HFFc6 (cell line): ENCODE results near the gene TYSND1. TPM values are rescaled to one million over a fixed set of nuclear protein-coding genes. Genes with fewer than 3 reads are reported as not detected.

Experiments
- DNase-seq: peaks from one replicate; pipeline ENCODE4 v3.0.0-alpha.2; 2018
- H3K27ac Mint-ChIP-seq: 2 replicates; pipeline ENCODE4 v1.8.0; 2020; ENCODE audit warnings: mild to moderate bottlenecking, mixed read lengths
- H3K27me3 Mint-ChIP-seq: 2 replicates; pipeline ENCODE4 v1.8.0; 2021; ENCODE audit warnings: mild to moderate bottlenecking, moderate library complexity, mixed read lengths; ENCODE audit not compliant: insufficient read depth
- H3K36me3 Mint-ChIP-seq: 2 replicates; pipeline ENCODE4 v1.8.0; 2021; ENCODE audit warnings: low read depth, mixed read lengths
- H3K4me1 Mint-ChIP-seq: 2 replicates; pipeline ENCODE4 v1.8.0; 2020; ENCODE audit warnings: low read depth, mixed read lengths
- H3K4me3 Mint-ChIP-seq: 2 replicates; pipeline ENCODE4 v1.8.0; 2020; ENCODE audit warnings: mild to moderate bottlenecking, moderate library complexity, mixed read lengths
- H3K9me3 Mint-ChIP-seq: 2 replicates; pipeline ENCODE4 v1.8.0; 2020; ENCODE audit warnings: mild to moderate bottlenecking, mixed read lengths
- total RNA-seq, 6 experiments: library from RNA; stranded (reverse); fragmentation: NEBNext Ultra II Directional; extraction: Animal tissue kit (Norgen Biotek cat#: 25700); gene quantifications; 2 replicates in 1 of 6; 3 replicates in 5 of 6; pipeline ENCODE4 v1.2.3, GENCODE V29; 2021
- TF ChIP-seq, protein P1 (sequence below): fragments of 200-600 bp; sonication (generic); IDR thresholded peaks from 2 replicates; pipeline ENCODE4 v1.5.0; 2021; ENCODE audit warnings: antibody characterized with exemption, mild to moderate bottlenecking

The TYSND1 gene
- total RNA-seq, 6 experiments from 2014 or later, result 4.6 to 5.7 (median 4.9) TPM

DNA sequence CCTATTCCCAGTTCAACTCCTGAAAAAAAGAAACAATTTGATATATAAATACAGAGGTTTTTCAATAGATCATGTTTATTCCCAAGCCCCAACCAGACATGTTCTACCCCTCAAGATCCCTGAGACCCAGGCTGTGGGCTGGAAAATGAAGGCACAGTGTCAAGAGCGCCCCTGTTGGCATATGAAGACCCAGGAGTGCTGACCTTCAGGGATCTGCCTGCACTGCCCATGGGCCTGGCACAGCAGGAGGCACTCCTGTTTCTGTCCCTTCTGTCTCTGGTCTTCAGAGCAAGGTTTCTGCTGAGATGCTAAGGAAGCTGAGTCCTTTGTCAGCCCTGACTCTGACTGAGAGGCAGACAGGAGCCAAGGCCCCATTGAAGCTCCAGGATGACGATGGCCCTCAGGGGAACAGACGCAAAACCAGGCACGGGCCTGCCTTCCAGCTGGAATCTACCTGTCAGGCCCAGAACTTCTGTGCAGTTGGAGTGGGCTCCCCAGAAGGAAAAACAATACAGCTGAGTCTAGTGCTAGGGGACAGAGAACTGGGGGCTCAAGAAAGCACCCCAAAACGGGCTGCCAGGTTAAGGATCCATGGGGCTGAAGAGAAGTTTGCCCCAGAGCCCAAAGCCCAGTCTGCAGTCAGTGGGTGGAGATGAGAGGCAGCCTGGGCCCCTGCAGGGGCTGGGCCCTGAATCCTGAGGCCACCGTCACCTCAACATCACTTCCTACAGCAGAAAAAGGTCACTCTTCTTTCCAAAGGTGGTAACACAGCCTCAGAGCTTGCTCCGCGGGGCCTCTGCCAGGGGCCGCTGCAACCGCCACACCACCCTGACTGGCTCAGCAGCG, 7.1 kb downstream of the TYSND1 start:
- no peak overlapping the region for H3K27ac Mint-ChIP-seq
- H3K36me3 Mint-ChIP-seq, result peaks cover 13% of the 10 kb centered on the region
- H3K4me1 Mint-ChIP-seq, result peaks cover 3% of the 10 kb centered on the region
- H3K4me3 Mint-ChIP-seq, result no peak overlapping the region
- H3K27me3 Mint-ChIP-seq, result no peaks in the 10 kb centered on the region; the same call in 1 of the 2 replicates
- no peaks in the 10 kb centered on the region for H3K9me3 Mint-ChIP-seq
- DNase-seq, result no peak
- TF ChIP-seq, protein P1, sequence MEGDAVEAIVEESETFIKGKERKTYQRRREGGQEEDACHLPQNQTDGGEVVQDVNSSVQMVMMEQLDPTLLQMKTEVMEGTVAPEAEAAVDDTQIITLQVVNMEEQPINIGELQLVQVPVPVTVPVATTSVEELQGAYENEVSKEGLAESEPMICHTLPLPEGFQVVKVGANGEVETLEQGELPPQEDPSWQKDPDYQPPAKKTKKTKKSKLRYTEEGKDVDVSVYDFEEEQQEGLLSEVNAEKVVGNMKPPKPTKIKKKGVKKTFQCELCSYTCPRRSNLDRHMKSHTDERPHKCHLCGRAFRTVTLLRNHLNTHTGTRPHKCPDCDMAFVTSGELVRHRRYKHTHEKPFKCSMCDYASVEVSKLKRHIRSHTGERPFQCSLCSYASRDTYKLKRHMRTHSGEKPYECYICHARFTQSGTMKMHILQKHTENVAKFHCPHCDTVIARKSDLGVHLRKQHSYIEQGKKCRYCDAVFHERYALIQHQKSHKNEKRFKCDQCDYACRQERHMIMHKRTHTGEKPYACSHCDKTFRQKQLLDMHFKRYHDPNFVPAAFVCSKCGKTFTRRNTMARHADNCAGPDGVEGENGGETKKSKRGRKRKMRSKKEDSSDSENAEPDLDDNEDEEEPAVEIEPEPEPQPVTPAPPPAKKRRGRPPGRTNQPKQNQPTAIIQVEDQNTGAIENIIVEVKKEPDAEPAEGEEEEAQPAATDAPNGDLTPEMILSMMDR, result no peak

DNA sequence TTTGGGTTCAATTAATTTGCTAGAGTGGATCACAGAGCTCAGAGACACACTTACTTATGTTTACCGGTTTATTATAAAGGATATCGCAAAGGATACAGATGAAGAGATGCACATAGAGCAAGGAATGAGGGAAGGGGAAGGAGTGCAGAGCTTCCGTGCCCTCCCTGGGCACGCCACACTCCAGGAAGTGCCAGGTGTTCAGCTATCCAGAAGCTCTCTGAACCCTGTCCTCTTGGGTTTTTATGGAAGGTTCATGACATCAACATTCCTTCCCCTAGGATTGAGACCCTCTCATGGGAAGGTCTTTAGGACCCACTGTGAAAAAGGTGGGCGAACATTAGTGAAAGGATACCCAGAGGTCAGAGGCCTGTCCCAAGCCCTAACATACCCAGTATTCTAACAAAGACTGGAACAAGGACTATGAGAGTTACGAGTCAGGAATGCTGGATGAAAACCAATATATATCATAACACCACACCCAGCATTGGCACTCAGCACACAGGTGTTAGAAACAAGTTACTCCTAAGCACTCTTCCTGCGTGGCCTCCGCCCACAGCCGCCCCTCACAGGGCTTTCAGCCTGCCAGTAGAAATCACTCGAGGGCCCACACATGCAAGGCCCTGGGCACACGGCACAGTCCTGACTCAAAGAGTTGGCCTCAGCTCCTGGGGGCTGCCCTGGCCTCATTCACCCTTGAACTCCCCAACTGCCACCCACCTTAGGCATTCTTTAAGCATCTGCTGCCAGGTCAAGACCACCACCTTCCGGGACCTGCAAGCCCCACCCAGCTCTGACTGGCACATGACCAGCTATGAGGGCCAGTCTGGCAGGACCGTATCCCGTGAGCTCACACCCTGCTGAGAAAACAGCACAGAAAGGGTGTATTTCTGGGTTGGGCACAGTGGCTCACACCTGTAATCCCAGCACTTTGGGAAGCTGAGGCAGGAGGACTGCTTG, 8.3 kb downstream of the TYSND1 start:
- DNase-seq, result no peak

DNA sequence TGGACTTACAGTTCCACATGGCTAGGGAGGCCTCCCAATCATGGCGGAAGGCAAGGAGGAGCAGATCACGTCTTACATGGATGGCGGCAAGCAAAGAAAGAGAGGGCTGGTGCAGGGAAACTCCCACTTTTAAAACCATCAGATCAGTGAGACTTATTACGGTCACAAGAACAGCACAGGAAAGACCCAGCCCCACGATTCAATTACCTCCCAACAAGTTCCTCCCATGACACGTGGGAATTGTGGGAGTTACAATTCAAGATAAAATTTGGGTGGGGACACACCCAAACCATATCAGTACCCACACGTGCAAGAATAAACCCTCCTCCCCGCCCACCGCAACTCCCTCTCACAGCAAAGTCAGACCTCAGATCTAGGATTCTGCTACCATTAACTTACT, 9.4 kb downstream of the TYSND1 start:
- H3K9me3 Mint-ChIP-seq, result no peaks in the 10 kb centered on the region
- H3K27me3 Mint-ChIP-seq, result no peaks in the 10 kb centered on the region; the same call in 1 of the 2 replicates
- H3K4me1 Mint-ChIP-seq, result peaks cover 11% of the 10 kb centered on the region
- H3K36me3 Mint-ChIP-seq, result peaks cover 10% of the 10 kb centered on the region
- H3K27ac Mint-ChIP-seq, result no peak overlapping the region
- TF ChIP-seq, protein P1, result no peak
- DNase-seq, result no peak
- H3K4me3 Mint-ChIP-seq, result no peak overlapping the region

More for the DNA sequence above, 8.3 kb downstream of the TYSND1 start:
- Mint-ChIP-seq H3K36me3 (peaks cover 10% of the 10 kb centered on the region), H3K4me1 (peaks cover 3% of the 10 kb centered on the region), H3K27ac (no peak overlapping the region), H3K27me3 (no peaks in the 10 kb centered on the region; the same call in 1 of the 2 replicates), H3K4me3 (no peak overlapping the region), H3K9me3 (no peaks in the 10 kb centered on the region)
- TF ChIP-seq, protein P1, result no peak

DNA sequence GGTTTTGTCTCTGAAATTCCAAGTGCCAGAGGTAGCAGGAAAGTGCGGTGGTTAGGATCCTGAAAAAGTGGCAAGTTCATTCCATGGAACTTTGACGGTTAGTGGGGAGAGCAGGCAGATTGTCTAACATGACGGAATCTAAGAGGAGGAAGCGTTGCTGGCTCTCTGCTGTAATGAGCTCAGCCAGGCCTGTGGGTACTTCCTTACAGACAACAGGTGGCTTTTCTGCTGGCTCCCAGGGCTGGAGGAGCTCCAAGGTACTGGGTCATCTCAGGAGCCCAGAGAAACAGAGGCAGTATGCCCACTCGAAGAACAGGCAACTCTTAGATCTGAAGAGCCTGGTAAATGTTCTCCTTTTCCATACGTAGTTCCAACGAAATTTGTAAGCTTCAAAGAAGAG, 10.8 kb downstream of the TYSND1 start:
- H3K27me3 Mint-ChIP-seq, result no peaks in the 10 kb centered on the region; the same call in 1 of the 2 replicates
- no peak for DNase-seq
- H3K4me1 Mint-ChIP-seq, result peaks cover 26% of the 10 kb centered on the region
- H3K4me3 Mint-ChIP-seq, result no peak overlapping the region
- no peak overlapping the region for H3K27ac Mint-ChIP-seq
- H3K9me3 Mint-ChIP-seq, result no peaks in the 10 kb centered on the region
- TF ChIP-seq, protein P1, result no peak
- peaks cover 10% of the 10 kb centered on the region for H3K36me3 Mint-ChIP-seq

DNA sequence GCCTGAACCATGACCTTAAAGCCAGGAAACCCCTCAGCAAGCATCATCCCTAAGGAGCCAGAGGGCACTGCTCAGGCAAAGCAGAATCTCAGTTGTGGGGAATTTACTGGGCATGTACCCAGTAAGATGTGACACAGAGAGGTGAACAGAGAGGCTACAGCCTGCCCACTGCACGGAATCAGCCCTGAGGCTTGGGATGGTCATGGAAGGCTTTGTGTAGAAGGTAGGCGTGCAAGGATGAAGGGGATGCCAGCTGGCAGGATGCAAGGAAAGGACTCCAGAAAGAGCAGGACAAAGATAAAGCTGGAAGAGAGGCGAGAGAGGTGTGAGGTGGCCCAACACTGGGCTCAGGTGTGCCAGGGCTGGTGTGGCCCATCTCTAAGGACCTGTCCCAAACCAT, 11.5 kb downstream of the TYSND1 start:
- TF ChIP-seq, protein P1, result no peak
- no peaks in the 10 kb centered on the region; the same call in 1 of the 2 replicates for H3K27me3 Mint-ChIP-seq
- H3K4me3 Mint-ChIP-seq, result no peak overlapping the region
- no peak for DNase-seq
- H3K9me3 Mint-ChIP-seq, result no peaks in the 10 kb centered on the region
- peaks cover 10% of the 10 kb centered on the region for H3K36me3 Mint-ChIP-seq
- H3K27ac Mint-ChIP-seq, result no peak overlapping the region
- peaks cover 32% of the 10 kb centered on the region for H3K4me1 Mint-ChIP-seq
